Muscle of leg (tissue), 11 donors: Measurements from ENCODE around the gene ADCY3. TPM values are rescaled to one million over a fixed set of nuclear protein-coding genes. Genes with fewer than 3 reads are reported as not detected.

Experiments used
- DNase-seq: peaks from one replicate; pipeline ENCODE4 v3.0.0; 2013
- H3K27ac ChIP-seq: one replicate; pipeline ENCODE4 v1.5.1; 2013; ENCODE audit warnings: mild to moderate bottlenecking, low read length, control low read depth
- H3K27me3 ChIP-seq: one replicate; pipeline ENCODE4 v1.6.1; 2013; ENCODE audit warnings: low read length; ENCODE audit not compliant: control insufficient read depth, insufficient read depth
- H3K36me3 ChIP-seq: one replicate; pipeline ENCODE4 v1.6.1; 2013; ENCODE audit warnings: low read length; ENCODE audit not compliant: control insufficient read depth, insufficient read depth
- H3K4me1 ChIP-seq: one replicate; pipeline ENCODE4 v1.6.1; 2013; ENCODE audit warnings: low read length; ENCODE audit not compliant: control insufficient read depth, insufficient read depth
- H3K4me3 ChIP-seq: one replicate; pipeline ENCODE4 v1.5.1; 2013; ENCODE audit warnings: low read length, control low read depth
- H3K9me3 ChIP-seq: replicated peaks from 2 replicates; pipeline ENCODE4 v1.6.1; 2013; ENCODE audit warnings: low read depth, low read length; ENCODE audit not compliant: control insufficient read depth
- WGBS: methylation state at CpG from one replicate; pipeline ENCODE4 v1.1.5; 2013; ENCODE audit warnings: missing lambda C conversion rate; ENCODE audit not compliant: insufficient coverage; 5-methylcytosine and 5-hydroxymethylcytosine counted together
- polyA plus RNA-seq, 8 donors: library from polyadenylated mRNA; unstranded; fragments of 120-200 nt; gene quantifications; one replicate each; pipeline versions ENCODE4 v1.2.1 to v1.2.3, GENCODE V29; 2013; ENCODE audit warnings: inconsistent platforms in 1 of 8, low replicate concordance in 1 of 8; ENCODE audit not compliant: insufficient read length in 8 of 8, insufficient read depth in 1 of 8
- total RNA-seq: library from RNA; stranded (reverse); fragments of 120-200 nt; gene quantifications from one replicate; pipeline ENCODE4 v1.2.4, GENCODE V29; 2013

The ADCY3 gene
- total and polyA plus RNA-seq, 9 donors = 19.7 to 37.7 (median 29.7) TPM

DNA sequence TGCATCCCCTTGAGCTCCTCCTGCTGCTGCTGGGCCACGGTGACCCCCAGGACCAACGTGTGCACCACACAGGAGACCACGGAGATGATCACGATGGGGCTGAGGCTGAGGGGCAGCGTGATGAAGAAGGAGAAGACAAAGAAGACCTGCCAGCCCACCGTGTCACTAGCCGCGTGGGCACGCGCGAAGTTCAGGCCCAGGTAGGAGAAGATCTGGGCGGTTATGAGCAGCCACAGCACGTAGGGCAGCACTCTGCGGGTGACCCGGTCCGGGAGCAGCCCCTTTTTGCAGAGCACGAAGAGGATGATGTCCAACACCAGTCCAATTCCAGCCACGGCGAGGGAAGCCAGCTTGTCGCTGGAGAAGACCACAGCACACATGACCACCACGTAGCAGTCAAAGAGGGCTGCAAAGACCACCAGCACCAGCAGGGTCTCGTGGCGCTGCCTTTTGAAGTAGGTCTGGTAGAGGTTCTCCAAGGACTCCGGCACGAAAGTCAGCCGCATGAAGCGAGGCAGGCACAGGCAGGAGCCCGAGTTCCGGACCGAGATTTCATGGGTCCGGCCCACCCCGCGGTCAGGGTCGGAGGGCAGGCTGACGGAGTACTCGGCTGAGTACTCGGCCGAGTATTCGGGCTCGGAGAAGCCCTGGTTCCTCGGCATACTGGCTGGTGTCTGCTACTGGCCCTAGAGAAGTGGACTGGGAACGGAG, 1.6 kb downstream of the ADCY3 start:
- Histone ChIP-seq H3K4me1 (peaks cover 31% of the 10 kb centered on the region), H3K36me3 (peaks cover 19% of the 10 kb centered on the region), H3K9me3 (no peaks in the 10 kb centered on the region), H3K27ac (no peak overlapping the region), H3K27me3 (peaks cover 4% of the 10 kb centered on the region), H3K4me3 (peak overlapping the region; percentile 45)
- WGBS = 86% methylated on average over 42 of the region's 42 CpGs
- no peak for DNase-seq

DNA sequence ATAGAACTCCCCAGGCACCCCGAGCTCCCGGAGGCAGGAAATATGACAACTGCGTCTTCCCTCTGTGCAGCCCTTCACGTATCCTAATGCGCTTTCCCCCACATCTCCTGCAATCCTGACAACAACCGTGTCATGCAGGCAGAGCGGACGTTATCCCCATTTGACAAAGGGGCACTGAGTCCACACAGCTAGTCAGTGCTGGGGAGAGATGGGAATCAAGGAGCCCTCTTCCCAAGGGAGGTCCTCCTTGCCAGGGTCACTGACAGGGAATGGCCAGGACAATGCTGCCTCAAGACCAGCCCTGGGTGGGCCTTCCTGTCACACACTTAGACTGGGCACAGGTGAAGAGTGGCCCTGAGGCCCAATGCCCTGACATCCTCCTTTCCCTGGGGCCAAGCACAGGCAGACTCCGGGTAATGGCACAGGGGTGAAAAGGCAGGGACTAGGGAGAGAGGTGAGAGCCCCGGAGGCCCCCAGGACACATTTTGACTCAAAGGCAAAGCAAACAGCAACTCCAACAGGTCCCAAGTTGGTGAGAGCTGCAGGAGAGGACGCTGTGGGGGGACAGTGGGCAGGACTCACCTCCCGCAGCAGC, 2.2 kb downstream of the ADCY3 start:
- DNase-seq = no peak
- Histone ChIP-seq H3K9me3 (no peaks in the 10 kb centered on the region), H3K4me3 (no peak overlapping the region), H3K4me1 (peaks cover 31% of the 10 kb centered on the region), H3K27me3 (peaks cover 4% of the 10 kb centered on the region), H3K27ac (no peak overlapping the region), H3K36me3 (peaks cover 19% of the 10 kb centered on the region)
- 86% methylated on average over 10 of the region's 12 CpGs for WGBS

DNA sequence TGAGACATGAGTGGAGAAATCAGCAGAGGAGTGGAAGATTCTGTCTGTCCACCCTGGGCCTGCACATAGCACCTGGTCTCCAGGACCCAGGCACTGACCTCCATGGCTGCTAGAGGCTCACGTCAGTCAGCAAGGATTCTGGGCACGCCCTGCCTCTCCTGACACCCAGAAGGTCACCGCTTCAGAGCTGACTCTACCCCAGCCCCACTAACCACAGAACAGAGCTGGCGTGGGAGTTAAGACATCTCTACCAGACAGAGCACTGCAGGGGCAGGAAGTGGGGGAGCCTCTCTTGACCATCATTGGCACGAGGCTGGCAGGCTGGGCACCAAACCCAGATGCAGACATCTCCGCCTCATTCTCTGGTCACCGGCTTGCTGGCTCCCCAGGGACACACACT, 3.0 kb downstream of the ADCY3 start:
- Histone ChIP-seq H3K9me3 (no peaks in the 10 kb centered on the region), H3K4me3 (no peak overlapping the region), H3K27ac (no peak overlapping the region), H3K4me1 (peaks cover 31% of the 10 kb centered on the region), H3K27me3 (peaks cover 4% of the 10 kb centered on the region), H3K36me3 (peaks cover 19% of the 10 kb centered on the region)
- WGBS = 76% methylated on average over 7 of the region's 7 CpGs
- no peak for DNase-seq

DNA sequence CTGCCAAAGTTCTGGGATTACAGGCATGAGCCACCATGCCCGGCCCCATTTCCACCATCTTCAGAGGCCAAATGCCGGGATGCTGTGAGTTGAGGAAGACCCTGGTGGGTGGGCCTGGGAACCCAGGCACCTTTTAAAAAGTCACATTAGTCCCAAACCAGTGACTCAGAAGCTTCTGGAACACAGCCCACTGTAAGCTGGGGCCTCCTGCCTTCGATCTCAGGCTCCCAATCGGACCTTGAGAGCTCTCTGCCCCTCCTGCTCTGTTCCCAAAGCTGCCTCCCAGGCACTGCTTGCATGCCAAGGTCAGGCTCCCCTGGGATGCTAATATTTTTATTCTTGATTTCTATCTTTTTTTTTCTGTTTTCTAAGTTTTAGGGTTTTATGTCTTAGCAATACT, 4.2 kb downstream of the ADCY3 start:
- H3K4me3 ChIP-seq = no peak overlapping the region
- H3K36me3 ChIP-seq = peaks cover 19% of the 10 kb centered on the region
- H3K27me3 ChIP-seq = no peaks in the 10 kb centered on the region
- no peak overlapping the region for H3K27ac ChIP-seq
- peak; percentile 22 for DNase-seq
- WGBS = 17% methylated on average over 1 of the region's 4 CpGs
- no peaks in the 10 kb centered on the region for H3K9me3 ChIP-seq
- H3K4me1 ChIP-seq = peaks cover 28% of the 10 kb centered on the region

DNA sequence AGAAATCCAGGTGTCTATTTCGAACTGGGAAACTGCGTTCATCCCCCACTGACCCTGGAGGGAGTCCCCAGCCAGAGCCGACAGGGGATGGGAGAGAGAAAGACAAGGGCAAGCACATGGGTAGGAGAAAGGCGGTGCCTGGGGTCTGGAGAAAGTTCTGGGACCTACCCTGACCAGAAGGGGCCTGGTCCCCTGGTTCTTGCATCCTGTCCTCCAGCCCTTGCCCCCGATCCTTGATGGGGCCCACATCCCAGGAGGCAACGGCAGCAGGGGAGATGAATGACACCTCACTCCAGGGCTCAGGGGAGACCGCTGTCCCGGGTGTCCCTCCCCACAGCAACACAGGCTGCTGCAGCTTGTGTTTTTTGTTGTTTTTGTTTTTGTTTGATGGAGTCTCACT, 4.9 kb downstream of the ADCY3 start:
- H3K9me3 ChIP-seq = peaks cover 1% of the 10 kb centered on the region
- no CpG with 5 or more reads among the region's 8 CpGs for WGBS
- no peak overlapping the region for H3K27ac ChIP-seq
- H3K27me3 ChIP-seq = no peaks in the 10 kb centered on the region
- H3K4me3 ChIP-seq = no peak overlapping the region
- H3K36me3 ChIP-seq = peaks cover 19% of the 10 kb centered on the region
- no peak for DNase-seq
- peaks cover 26% of the 10 kb centered on the region for H3K4me1 ChIP-seq

DNA sequence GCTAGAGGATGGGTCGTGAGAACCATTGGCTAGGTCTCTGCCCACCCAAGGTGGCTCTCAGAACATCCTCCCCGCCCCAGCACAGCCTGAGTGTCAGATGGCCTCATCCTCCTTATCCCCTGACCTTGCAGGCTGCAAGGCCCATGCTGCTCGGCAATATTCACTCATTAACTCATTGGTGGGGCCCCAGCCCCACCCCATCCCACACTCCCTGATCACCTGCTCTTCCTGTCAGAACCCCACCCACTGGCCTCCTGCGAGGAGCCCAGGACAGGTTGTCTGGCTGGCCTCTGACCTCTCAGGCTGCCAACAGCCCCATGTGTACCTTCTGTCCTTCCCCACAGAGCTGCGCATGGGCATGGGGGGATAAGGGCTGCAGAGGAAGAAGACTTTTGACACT, 5.3 kb downstream of the ADCY3 start:
- no peak overlapping the region for H3K27ac ChIP-seq
- peaks cover 19% of the 10 kb centered on the region for H3K36me3 ChIP-seq
- no peak overlapping the region for H3K4me3 ChIP-seq
- H3K4me1 ChIP-seq = peaks cover 26% of the 10 kb centered on the region
- no peaks in the 10 kb centered on the region for H3K27me3 ChIP-seq
- H3K9me3 ChIP-seq = peaks cover 3% of the 10 kb centered on the region
- 84% methylated on average over 3 of the region's 5 CpGs for WGBS
- no peak for DNase-seq

DNA sequence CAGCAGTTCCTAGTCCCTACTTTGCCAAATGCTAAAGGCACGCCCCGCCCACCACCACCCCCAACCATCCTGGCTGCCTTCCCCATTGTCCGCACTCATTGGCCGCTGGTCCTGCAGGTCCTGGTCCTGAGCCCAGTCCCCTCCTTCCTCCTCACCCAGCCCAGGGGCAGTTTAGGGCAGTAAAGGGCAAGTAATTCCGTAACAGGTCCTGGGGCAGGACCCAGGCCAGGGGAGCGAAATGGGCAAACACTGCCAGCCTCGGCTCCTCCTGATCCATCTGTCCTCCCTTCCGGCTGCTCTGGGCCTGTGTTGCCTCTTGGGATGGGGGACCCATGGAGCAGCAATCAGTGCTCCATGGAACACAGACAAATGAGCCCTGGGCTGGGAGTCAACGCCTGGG, 6.1 kb downstream of the ADCY3 start:
- Histone ChIP-seq H3K4me1 (peaks cover 21% of the 10 kb centered on the region), H3K27me3 (no peaks in the 10 kb centered on the region), H3K27ac (no peak overlapping the region), H3K36me3 (peaks cover 19% of the 10 kb centered on the region), H3K4me3 (no peak overlapping the region), H3K9me3 (peaks cover 3% of the 10 kb centered on the region)
- no peak for DNase-seq
- WGBS = 66% methylated on average over 7 of the region's 9 CpGs

DNA sequence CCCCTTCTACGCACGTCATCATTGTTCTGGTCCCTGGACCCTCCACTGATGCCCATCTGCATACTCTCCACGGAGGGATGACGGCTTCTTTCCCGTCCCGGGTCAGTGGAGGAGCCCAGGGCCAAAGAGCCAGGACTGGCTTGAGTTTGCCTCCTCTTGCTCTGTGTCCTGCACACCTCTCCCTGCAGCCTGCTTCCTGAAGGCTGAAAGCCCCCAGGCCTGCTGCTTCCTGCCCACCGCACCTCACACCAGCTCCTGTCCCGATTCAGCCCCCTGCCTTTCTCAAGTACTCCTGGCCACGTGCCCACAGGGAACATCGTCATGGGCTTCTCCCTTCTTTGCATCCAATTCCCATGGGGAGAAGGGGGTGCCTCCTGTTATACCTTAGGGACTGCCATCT, 7.1 kb downstream of the ADCY3 start:
- no peak overlapping the region for H3K4me3 ChIP-seq
- peaks cover 3% of the 10 kb centered on the region for H3K9me3 ChIP-seq
- peaks cover 12% of the 10 kb centered on the region for H3K4me1 ChIP-seq
- WGBS = 82% methylated on average over 6 of the region's 10 CpGs
- DNase-seq = no peak
- H3K27ac ChIP-seq = no peak overlapping the region
- H3K27me3 ChIP-seq = no peaks in the 10 kb centered on the region
- peaks cover 16% of the 10 kb centered on the region for H3K36me3 ChIP-seq

DNA sequence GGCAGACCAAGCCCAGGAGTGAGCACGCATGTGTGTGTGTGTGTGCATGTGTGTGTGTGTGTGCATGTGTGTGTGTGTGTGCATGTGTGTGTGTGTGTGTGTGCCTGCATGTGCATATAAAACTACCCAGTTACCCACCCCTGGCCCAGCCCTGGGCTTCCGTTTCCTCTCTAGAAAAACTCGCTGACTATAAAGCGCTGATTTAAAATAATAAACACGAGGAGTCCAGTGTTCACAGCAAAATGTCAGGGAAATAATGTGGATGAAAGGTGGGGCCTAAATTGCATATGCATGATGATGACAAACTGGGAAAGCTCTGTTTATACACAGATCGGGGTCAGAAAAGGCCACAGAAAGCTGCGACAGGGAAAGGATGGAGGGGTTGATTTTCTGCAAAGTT, 7.5 kb downstream of the ADCY3 start:
- no peaks in the 10 kb centered on the region for H3K27me3 ChIP-seq
- H3K36me3 ChIP-seq = peaks cover 12% of the 10 kb centered on the region
- 79% methylated on average over 3 of the region's 7 CpGs for WGBS
- no peak overlapping the region for H3K4me3 ChIP-seq
- H3K27ac ChIP-seq = no peak overlapping the region
- H3K9me3 ChIP-seq = peaks cover 3% of the 10 kb centered on the region
- peaks cover 8% of the 10 kb centered on the region for H3K4me1 ChIP-seq
- DNase-seq = no peak

DNA sequence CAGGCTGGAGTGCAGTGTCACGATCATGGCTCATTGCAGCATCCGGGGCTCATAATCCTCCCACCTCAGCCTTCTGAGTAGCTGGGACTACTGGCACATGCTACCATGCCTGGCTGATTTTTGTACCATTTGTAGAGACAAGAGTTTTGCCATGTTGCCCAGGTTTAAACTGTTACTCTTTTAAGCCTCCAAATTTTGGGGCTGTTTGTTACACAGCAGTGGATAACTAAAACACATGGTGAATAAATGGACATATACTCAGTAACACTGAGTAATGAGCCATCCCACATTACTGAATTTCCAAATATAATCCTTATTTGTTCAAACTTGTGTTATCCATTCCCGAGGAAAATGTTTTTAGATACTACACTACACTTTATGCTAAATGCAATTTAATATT, 9.8 kb downstream of the ADCY3 start:
- 100% methylated on average over 2 of the region's 3 CpGs for WGBS
- Histone ChIP-seq H3K4me3 (no peak overlapping the region), H3K27ac (no peak overlapping the region), H3K27me3 (no peaks in the 10 kb centered on the region), H3K4me1 (peaks cover 3% of the 10 kb centered on the region), H3K36me3 (peaks cover 10% of the 10 kb centered on the region), H3K9me3 (peaks cover 3% of the 10 kb centered on the region)
- DNase-seq = no peak
